ENCODE data around the gene SNX18.
"Not testable (repeated sequence)": the region's sequence is repeated elsewhere in the genome, so short reads cannot be mapped to it uniquely, and the experiment has no call there.

Gene SNX18

GRCh38 chr5:54524082-54524481 lies 6.5 kb downstream of the SNX18 start:
- ATAC-seq (replicated peaks) (no peak), DNase-seq (no peak)
- Mint-ChIP-seq H3K27me3 (no peaks in the 10 kb centered on the region), H3K36me3 (ENCODE audit: insufficient read depth) (peaks cover 10% of the 10 kb centered on the region), H3K27ac (peak overlapping the region; percentile 58 to 74), H3K4me1 (ENCODE audit: low read depth in 2 of 2) (peaks cover 28 to 55% of the 10 kb centered on the region in 2 donors), H3K9me3 (no peaks in the 10 kb centered on the region), H3K4me3 (peak overlapping the region in 1 of 2 donors; percentile 60)

GRCh38 chr5:54524704-54525103 lies 7.1 kb downstream of the SNX18 start:
- H3K27ac Mint-ChIP-seq, result peak overlapping the region in 1 of 2 donors; percentile 58
- peaks cover 28 to 52% of the 10 kb centered on the region in 2 donors for H3K4me1 Mint-ChIP-seq (ENCODE audit: low read depth in 2 of 2)
- peaks cover 8% of the 10 kb centered on the region for H3K36me3 Mint-ChIP-seq (ENCODE audit: insufficient read depth)
- DNase-seq (no peak), ATAC-seq (replicated peaks) (no peak)
- H3K4me3 Mint-ChIP-seq, result peak overlapping the region in 1 of 2 donors; percentile 60
- no peaks in the 10 kb centered on the region for H3K9me3 Mint-ChIP-seq
- no peaks in the 10 kb centered on the region for H3K27me3 Mint-ChIP-seq

DNA sequence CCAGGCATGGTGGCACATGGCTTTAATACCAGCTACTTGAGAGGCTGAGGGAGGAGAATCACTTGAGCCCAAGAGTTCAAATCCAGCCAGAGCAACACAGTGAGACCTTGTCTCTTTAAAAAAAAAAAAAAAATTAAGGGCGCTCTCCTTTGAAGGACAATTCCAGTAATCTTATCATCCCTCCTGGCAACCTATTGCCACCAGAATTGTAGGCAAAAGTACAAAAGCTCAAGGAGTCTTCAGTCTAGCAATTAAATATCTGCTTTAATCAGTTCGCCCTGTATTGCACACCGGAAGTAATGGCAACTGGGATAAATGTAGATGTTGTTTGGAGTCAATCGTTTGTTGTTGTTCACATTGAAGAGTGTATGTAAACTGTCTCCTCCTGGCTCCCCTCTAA lies 7.7 kb downstream of the SNX18 start:
- Mint-ChIP-seq H3K9me3 (no peaks in the 10 kb centered on the region), H3K4me3 (no peak overlapping the region), H3K27me3 (no peaks in the 10 kb centered on the region), H3K4me1 (ENCODE audit: low read depth in 2 of 2) (peaks cover 28 to 55% of the 10 kb centered on the region in 2 donors), H3K36me3 (ENCODE audit: insufficient read depth) (peaks cover 6% of the 10 kb centered on the region), H3K27ac (peak overlapping the region; percentile 47 to 58)
- ATAC-seq (replicated peaks) (no peak), DNase-seq (no peak)

DNA sequence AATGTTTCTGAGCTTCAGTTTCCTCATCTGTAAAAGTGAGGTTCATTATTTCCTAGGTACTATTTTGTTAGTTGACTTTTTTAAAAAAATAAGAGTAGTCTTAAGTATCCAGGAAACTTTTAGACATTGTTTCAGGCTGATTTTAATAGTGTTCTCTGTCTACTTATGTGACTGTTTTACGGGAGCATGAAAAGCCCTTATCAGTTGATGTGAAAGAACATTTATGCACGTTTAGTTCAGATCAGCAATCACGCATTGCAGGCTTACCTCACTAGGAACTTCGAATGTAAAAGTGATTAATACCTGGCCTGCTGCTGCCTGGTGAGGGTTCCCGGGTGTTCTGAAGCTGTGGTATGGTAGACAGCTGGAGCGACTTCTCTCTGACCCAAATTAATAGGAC lies 8.1 kb downstream of the SNX18 start:
- Mint-ChIP-seq H3K4me1 (ENCODE audit: low read depth in 2 of 2) (peaks cover 25 to 51% of the 10 kb centered on the region in 2 donors), H3K27ac (peak overlapping the region in 1 of 2 donors; percentile 47), H3K4me3 (no peak overlapping the region), H3K27me3 (no peaks in the 10 kb centered on the region), H3K36me3 (ENCODE audit: insufficient read depth) (peaks cover 6% of the 10 kb centered on the region), H3K9me3 (no peaks in the 10 kb centered on the region)
- no peak for ATAC-seq (replicated peaks)
- no peak for DNase-seq

DNA sequence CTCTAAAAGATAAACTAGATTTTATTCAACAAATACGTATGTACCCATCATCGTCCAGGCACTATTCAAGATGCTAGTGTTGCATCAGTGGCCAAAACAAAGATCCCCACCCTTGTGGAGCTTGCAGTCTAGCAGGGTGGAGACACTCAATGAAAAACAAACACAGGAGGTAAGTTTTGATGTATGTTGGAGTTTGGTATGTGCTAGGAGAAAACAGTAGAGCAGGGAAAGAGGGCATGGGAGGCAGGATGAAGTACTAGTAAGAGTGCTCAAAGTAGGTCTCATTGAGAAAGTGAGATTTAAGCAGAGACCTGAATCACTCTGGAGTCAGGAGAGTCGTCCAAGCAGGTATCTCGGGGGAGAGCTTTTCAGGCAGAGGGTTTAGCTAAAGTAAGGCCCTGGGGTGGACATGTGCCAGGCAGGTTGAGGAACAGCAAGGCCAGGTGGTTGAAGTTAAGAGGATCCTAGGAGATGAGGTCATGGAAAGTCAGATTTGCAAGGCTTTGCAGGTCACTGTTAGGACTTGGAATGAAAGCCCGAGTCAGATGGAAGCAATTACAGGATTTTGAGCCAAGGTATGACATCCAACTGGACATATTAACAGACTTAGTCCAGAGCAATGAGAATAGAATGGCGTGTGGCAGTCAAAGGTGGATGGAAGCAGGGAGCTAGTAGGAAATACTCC lies 9.2 kb downstream of the SNX18 start:
- no peak overlapping the region for H3K27ac Mint-ChIP-seq
- H3K36me3 Mint-ChIP-seq (ENCODE audit: insufficient read depth), result peaks cover 9% of the 10 kb centered on the region
- H3K4me1 Mint-ChIP-seq (ENCODE audit: low read depth in 2 of 2), result peaks cover 26 to 50% of the 10 kb centered on the region in 2 donors

GRCh38 chr5:54528633-54529209 lies 11.2 kb downstream of the SNX18 start:
- Mint-ChIP-seq H3K9me3 (no peaks in the 10 kb centered on the region), H3K27ac (no peak overlapping the region), H3K4me1 (ENCODE audit: low read depth in 2 of 2) (peaks cover 31 to 43% of the 10 kb centered on the region in 2 donors), H3K27me3 (no peaks in the 10 kb centered on the region), H3K4me3 (no peak overlapping the region), H3K36me3 (ENCODE audit: insufficient read depth) (peaks cover 9% of the 10 kb centered on the region)
- DNase-seq (no peak), ATAC-seq (replicated peaks) (no peak)

More for the DNA sequence above, 9.2 kb downstream of the SNX18 start:
- Mint-ChIP-seq H3K9me3 (no peaks in the 10 kb centered on the region), H3K4me3 (no peak overlapping the region), H3K27me3 (no peaks in the 10 kb centered on the region)
- DNase-seq (no peak), ATAC-seq (replicated peaks) (no peak)

- no peak overlapping the region for H3K4me3 Mint-ChIP-seq
- peaks cover 9% of the 10 kb centered on the region for H3K36me3 Mint-ChIP-seq (ENCODE audit: insufficient read depth)
- DNase-seq (no peak), ATAC-seq (replicated peaks) (peak; percentile 39)
- H3K4me1 Mint-ChIP-seq (ENCODE audit: low read depth in 2 of 2), result peaks cover 38 to 39% of the 10 kb centered on the region in 2 donors
- peak overlapping the region in 1 of 2 donors; percentile 39 for H3K27ac Mint-ChIP-seq
- H3K9me3 Mint-ChIP-seq, result no peaks in the 10 kb centered on the region
- no peaks in the 10 kb centered on the region for H3K27me3 Mint-ChIP-seq
Observed at GRCh38 chr5:54529565-54529964, 12.0 kb downstream of the SNX18 start.

GRCh38 chr5:54531546-54531945 lies 14.0 kb downstream of the SNX18 start:
- Mint-ChIP-seq H3K9me3 (no peaks in the 10 kb centered on the region), H3K27ac (peak overlapping the region; percentile 4 to 72), H3K4me3 (peak overlapping the region; percentile 26 to 39), H3K4me1 (ENCODE audit: low read depth in 2 of 2) (peaks cover 28 to 52% of the 10 kb centered on the region in 2 donors), H3K27me3 (no peaks in the 10 kb centered on the region), H3K36me3 (ENCODE audit: insufficient read depth) (peaks cover 6% of the 10 kb centered on the region)
- ATAC-seq (replicated peaks) (no peak), DNase-seq (no peak)

DNA sequence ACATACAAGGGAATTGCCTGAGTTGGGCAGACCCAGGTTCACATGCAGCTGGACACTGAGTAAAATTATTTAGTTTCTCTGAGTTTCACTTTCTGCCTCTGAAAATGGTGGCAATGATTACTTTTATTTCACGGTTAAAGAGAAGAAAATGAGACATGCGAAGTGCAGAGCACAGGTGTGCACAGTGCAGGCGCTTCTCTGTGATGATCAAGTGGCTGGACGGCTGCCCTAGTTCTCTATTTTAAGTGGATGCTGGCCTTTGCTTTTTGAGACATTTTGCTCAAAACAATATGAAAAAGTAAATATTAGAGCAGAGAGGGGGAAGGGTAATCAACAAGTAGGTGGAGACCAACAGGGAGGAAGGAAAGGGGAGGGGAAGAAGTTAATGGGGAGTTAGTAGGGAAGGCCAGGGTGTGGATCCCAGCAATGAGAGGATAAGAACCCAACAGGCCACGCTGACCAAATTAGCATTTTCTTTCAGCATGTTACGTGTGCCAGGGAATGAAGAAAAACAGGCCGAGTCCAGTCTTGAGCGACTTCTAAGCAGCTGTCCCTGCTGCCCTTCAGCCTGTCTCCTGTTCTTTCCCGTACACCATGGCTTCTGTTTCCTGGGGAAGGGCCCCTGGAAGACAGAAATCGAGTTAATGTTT lies 16.1 kb downstream of the SNX18 start:
- Mint-ChIP-seq H3K36me3 (ENCODE audit: insufficient read depth) (peaks cover 6% of the 10 kb centered on the region), H3K27me3 (no peaks in the 10 kb centered on the region), H3K4me3 (peak overlapping the region; percentile 43 to 52), H3K27ac (peak overlapping the region; percentile 75 to 90), H3K4me1 (ENCODE audit: low read depth in 2 of 2) (peaks cover 34 to 68% of the 10 kb centered on the region in 2 donors), H3K9me3 (no peaks in the 10 kb centered on the region)
- ATAC-seq (replicated peaks), result no peak
- DNase-seq, result no peak

DNA sequence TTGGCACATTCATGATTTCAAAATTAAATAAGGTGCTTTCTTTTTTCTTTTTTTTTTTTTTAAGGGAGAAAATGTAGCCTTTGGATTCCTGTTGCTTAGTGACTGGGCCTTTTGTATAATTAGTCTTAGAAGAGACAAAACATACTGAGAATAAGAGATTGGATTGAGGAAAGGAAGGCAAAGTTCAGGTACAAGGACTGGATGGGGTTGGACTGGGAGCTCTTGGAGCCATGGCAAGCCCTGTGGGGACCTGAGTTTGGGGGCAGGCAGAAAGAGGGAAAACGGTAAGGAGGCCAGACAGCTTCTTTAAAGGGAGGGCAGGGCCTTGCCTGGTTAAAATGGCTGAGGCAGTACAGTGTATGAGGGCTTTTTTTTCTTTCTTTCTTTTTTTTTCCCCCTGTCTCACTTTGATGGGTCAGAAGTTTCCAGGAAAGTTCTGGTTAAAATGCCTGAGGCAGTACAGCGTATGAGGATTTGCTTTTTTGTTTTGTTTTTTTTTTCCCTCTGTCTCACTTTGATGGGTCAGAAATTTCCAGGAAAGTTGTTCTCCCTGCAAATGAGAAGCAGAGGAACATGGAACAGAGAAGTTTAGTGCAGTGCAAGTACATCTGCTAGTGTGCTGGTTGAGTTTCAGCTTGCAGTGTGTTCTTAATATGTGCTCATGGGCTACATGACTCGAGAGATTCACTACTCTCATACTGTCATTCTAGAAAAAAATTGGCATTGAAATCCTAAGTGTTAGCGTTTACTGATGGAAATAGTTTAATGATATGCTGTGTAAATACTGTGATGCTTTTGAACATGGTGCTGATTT lies 16.8 kb downstream of the SNX18 start:
- ATAC-seq (replicated peaks) (no peak), DNase-seq (no peak)
- Mint-ChIP-seq H3K36me3 (ENCODE audit: insufficient read depth) (peaks cover 6% of the 10 kb centered on the region), H3K27ac (peak overlapping the region; percentile 33 to 90), H3K4me1 (ENCODE audit: low read depth in 2 of 2) (peaks cover 38 to 71% of the 10 kb centered on the region in 2 donors), H3K9me3 (no peaks in the 10 kb centered on the region), H3K4me3 (peak overlapping the region in 1 of 2 donors; percentile 21), H3K27me3 (no peaks in the 10 kb centered on the region)

DNA sequence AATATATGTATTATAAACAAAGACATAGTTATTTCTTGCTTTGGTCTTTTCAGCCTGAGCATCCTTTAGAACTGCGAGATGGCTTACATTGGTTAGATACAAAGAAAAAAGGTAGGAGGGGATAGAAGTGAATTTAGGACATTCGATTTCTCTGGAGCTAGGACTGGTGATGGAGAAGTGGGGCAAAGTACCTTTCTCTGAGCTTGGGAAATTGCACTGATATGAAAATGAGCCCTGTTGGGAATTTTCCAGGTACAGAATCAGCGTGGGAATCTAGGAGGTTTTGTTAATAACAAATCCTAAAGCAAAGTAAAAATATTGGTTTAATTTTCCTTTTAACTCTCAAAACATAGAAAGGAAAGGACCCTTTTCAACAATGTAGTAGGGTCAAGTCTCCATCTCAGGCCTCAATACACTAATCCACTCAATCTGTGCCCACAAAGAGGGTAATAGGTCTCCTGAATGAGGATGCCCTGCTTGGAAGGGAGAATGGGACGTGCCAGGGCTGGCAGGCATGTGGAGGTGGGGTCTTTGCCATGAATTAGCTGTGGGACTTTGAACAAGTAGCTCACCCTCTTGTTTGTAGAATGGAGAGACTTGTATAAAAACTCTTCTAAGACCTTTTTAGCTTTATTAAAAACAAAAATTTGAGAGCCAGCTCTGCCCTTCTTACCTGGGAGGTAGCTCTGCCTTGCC lies 17.7 kb downstream of the SNX18 start:
- H3K4me3 Mint-ChIP-seq, result no peak overlapping the region
- H3K4me1 Mint-ChIP-seq (ENCODE audit: low read depth in 2 of 2), result peaks cover 33 to 69% of the 10 kb centered on the region in 2 donors
- no peak for DNase-seq
- H3K9me3 Mint-ChIP-seq, result no peaks in the 10 kb centered on the region
- no peaks in the 10 kb centered on the region for H3K27me3 Mint-ChIP-seq
- H3K36me3 Mint-ChIP-seq (ENCODE audit: insufficient read depth), result peaks cover 6% of the 10 kb centered on the region
- H3K27ac Mint-ChIP-seq, result peak overlapping the region; percentile 55 to 64
- no peak for ATAC-seq (replicated peaks)

DNA sequence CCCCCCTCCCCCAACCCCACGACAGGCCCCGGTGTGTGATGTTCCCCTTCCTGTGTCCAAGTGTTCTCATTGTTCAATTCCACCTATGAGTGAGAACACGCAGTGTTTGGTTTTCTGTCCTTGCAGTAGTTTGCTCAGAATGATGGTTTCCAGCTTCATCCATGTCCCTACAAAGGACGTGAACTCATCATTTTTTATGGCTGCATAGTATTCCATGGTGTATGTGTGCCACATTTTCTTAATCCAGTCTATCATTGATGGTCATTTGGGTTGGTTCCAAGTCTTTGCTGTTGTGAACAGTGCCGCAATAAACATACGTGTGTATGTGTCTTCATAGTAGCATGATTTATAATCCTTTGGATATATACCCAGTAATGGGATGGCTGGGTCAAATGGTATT lies 18.8 kb downstream of the SNX18 start:
- not testable (repeated sequence) for H3K4me3 Mint-ChIP-seq; H3K36me3 Mint-ChIP-seq (ENCODE audit: insufficient read depth); DNase-seq; H3K27me3 Mint-ChIP-seq; ATAC-seq (replicated peaks); H3K9me3 Mint-ChIP-seq
- H3K27ac Mint-ChIP-seq, result peak overlapping the region; percentile 55 to 64
- peaks cover 29 to 64% of the 10 kb centered on the region in 2 donors for H3K4me1 Mint-ChIP-seq (ENCODE audit: low read depth in 2 of 2)

- not testable (repeated sequence) for H3K4me3 Mint-ChIP-seq; ATAC-seq (replicated peaks); H3K27me3 Mint-ChIP-seq; H3K36me3 Mint-ChIP-seq (ENCODE audit: insufficient read depth); DNase-seq; H3K9me3 Mint-ChIP-seq
- H3K4me1 Mint-ChIP-seq (ENCODE audit: low read depth in 2 of 2), result peaks cover 25 to 62% of the 10 kb centered on the region in 2 donors
- peak overlapping the region; percentile 12 to 91 for H3K27ac Mint-ChIP-seq
Observed at GRCh38 chr5:54536861-54537260, 19.3 kb downstream of the SNX18 start.

Data from effector memory CD8-positive, alpha-beta T cell (primary cell).